ENCODE data around the gene C1QTNF5. TPM values are rescaled to one million over a fixed set of nuclear protein-coding genes. Genes with fewer than 3 reads are reported as not detected.

Gene C1QTNF5
- total RNA-seq, 1 donor from 2014 or later: not detected

- intact Hi-C loops (cut with micrococcal nuclease): no loop called here
- no peak overlapping the region for H3K4me3 Mint-ChIP-seq
Measured at GRCh38 chr11:119341222-119342022, 739 bp upstream of the C1QTNF5 start.

GRCh38 chr11:119339589-119340334 is 921 bp downstream of the C1QTNF5 start:
- Mint-ChIP-seq H3K4me1 (peaks cover 24% of the 10 kb centered on the region), H3K9me3 (no peaks in the 10 kb centered on the region), H3K36me3 (ENCODE audit: low read depth) (peaks cover 15% of the 10 kb centered on the region), H3K27me3 (peaks cover 41% of the 10 kb centered on the region), H3K4me3 (peak overlapping the region; percentile 65), H3K27ac (no peak overlapping the region)
- peak; percentile 87 for DNase-seq
- intact Hi-C loops (cut with micrococcal nuclease): loop anchor here (5.0 kb wide), 1 partner anchor 427 kb away; no protein-coding TSS in a partner anchor

More at GRCh38 chr11:119341222-119342022, 739 bp upstream of the C1QTNF5 start:
- DNase-seq: no peak
- Mint-ChIP-seq H3K9me3 (no peaks in the 10 kb centered on the region), H3K27me3 (peaks cover 46% of the 10 kb centered on the region), H3K4me1 (peaks cover 14% of the 10 kb centered on the region), H3K36me3 (ENCODE audit: low read depth) (peaks cover 11% of the 10 kb centered on the region), H3K27ac (no peak overlapping the region)

- Mint-ChIP-seq H3K27me3 (peaks cover 40% of the 10 kb centered on the region), H3K36me3 (ENCODE audit: low read depth) (peaks cover 17% of the 10 kb centered on the region), H3K4me3 (peak overlapping the region; percentile 65), H3K4me1 (peaks cover 26% of the 10 kb centered on the region), H3K27ac (no peak overlapping the region), H3K9me3 (no peaks in the 10 kb centered on the region)
- intact Hi-C loops (cut with micrococcal nuclease): loop anchor here (1.0 to 5.0 kb wide), 3 partner anchors 18 to 427 kb away; partner anchors contain the start of gene CBL
- DNase-seq: no peak
Measured at GRCh38 chr11:119338965-119339588, 1.6 kb downstream of the C1QTNF5 start.

GRCh38 chr11:119338318-119338890 is 2.3 kb downstream of the C1QTNF5 start:
- peak; percentile 92 for DNase-seq
- Mint-ChIP-seq H3K4me3 (peak overlapping the region; percentile 41), H3K4me1 (peaks cover 31% of the 10 kb centered on the region), H3K27me3 (peaks cover 37% of the 10 kb centered on the region), H3K9me3 (no peaks in the 10 kb centered on the region), H3K27ac (no peak overlapping the region), H3K36me3 (ENCODE audit: low read depth) (peaks cover 17% of the 10 kb centered on the region)
- intact Hi-C loops (cut with micrococcal nuclease): loop anchor here (1.0 to 5.0 kb wide), 3 partner anchors 17 to 426 kb away; partner anchors contain the start of gene CBL

- no peak for DNase-seq
- Mint-ChIP-seq H3K27me3 (peaks cover 30% of the 10 kb centered on the region), H3K36me3 (ENCODE audit: low read depth) (peaks cover 17% of the 10 kb centered on the region), H3K4me1 (peaks cover 34% of the 10 kb centered on the region), H3K9me3 (no peaks in the 10 kb centered on the region), H3K27ac (no peak overlapping the region), H3K4me3 (no peak overlapping the region)
- intact Hi-C loops (cut with micrococcal nuclease): loop anchor here (1.0 to 5.0 kb wide), 3 partner anchors 16 to 425 kb away; partner anchors contain the start of gene CBL
Measured at GRCh38 chr11:119337581-119338317, 2.9 kb downstream of the C1QTNF5 start.

GRCh38 chr11:119336744-119337469 is 3.8 kb downstream of the C1QTNF5 start:
- Mint-ChIP-seq H3K4me1 (peaks cover 35% of the 10 kb centered on the region), H3K9me3 (no peaks in the 10 kb centered on the region), H3K36me3 (ENCODE audit: low read depth) (peaks cover 17% of the 10 kb centered on the region), H3K27ac (no peak overlapping the region), H3K27me3 (peaks cover 24% of the 10 kb centered on the region), H3K4me3 (peak overlapping the region; percentile 74)
- DNase-seq: no peak
- intact Hi-C loops (cut with micrococcal nuclease): loop anchor here (5.0 kb wide), 1 partner anchor 425 kb away; no protein-coding TSS in a partner anchor

- peaks cover 17% of the 10 kb centered on the region for H3K27me3 Mint-ChIP-seq
- DNase-seq: no peak
- H3K27ac Mint-ChIP-seq: peak overlapping the region; percentile 62
- H3K36me3 Mint-ChIP-seq (ENCODE audit: low read depth): peaks cover 17% of the 10 kb centered on the region
- H3K9me3 Mint-ChIP-seq: no peaks in the 10 kb centered on the region
- H3K4me1 Mint-ChIP-seq: peaks cover 35% of the 10 kb centered on the region
- peak overlapping the region; percentile 95 for H3K4me3 Mint-ChIP-seq
- intact Hi-C loops (cut with micrococcal nuclease): loop anchor here (5.0 kb wide), 1 partner anchor 424 kb away; no protein-coding TSS in a partner anchor
Measured at GRCh38 chr11:119335655-119336543, 4.8 kb downstream of the C1QTNF5 start.

- H3K27me3 Mint-ChIP-seq: peaks cover 21% of the 10 kb centered on the region
- peak overlapping the region; percentile 95 for H3K4me3 Mint-ChIP-seq
- H3K4me1 Mint-ChIP-seq: peaks cover 35% of the 10 kb centered on the region
- intact Hi-C loops (cut with micrococcal nuclease): loop anchor here (5.0 kb wide), 1 partner anchor 423 kb away; no protein-coding TSS in a partner anchor
- H3K36me3 Mint-ChIP-seq (ENCODE audit: low read depth): peaks cover 17% of the 10 kb centered on the region
- peak overlapping the region; percentile 99 for H3K27ac Mint-ChIP-seq
- H3K9me3 Mint-ChIP-seq: no peaks in the 10 kb centered on the region
- DNase-seq: no peak
Measured at GRCh38 chr11:119335091-119335654, 5.5 kb downstream of the C1QTNF5 start.

GRCh38 chr11:119334174-119334930 is 6.3 kb downstream of the C1QTNF5 start, which contains the start of gene RNF26:
TSS of gene RNF26 (plus strand) at chr11:119334527. CDS start at chr11:119335123, 596 bp downstream.
- H3K27me3 Mint-ChIP-seq: peaks cover 23% of the 10 kb centered on the region
- no peaks in the 10 kb centered on the region for H3K9me3 Mint-ChIP-seq
- peaks cover 34% of the 10 kb centered on the region for H3K4me1 Mint-ChIP-seq
- H3K27ac Mint-ChIP-seq: peak within 1 kb of the TSS; percentile 99
- peaks cover 17% of the 10 kb centered on the region for H3K36me3 Mint-ChIP-seq (ENCODE audit: low read depth)
- H3K4me3 Mint-ChIP-seq: peak within 1 kb of the TSS; percentile 95
- DNase-seq: peak; percentile 99
- intact Hi-C loops (cut with micrococcal nuclease): loop anchor here (1.0 kb wide), 2 partner anchors 11 to 128 kb away; partner anchors contain the start of gene CBL

- peak overlapping the region; percentile 95 for H3K4me3 Mint-ChIP-seq
- H3K27ac Mint-ChIP-seq: peak overlapping the region; percentile 51
- H3K27me3 Mint-ChIP-seq: peaks cover 17% of the 10 kb centered on the region
- peaks cover 12% of the 10 kb centered on the region for H3K36me3 Mint-ChIP-seq (ENCODE audit: low read depth)
- intact Hi-C loops (cut with micrococcal nuclease): no loop called here
- H3K4me1 Mint-ChIP-seq: peaks cover 25% of the 10 kb centered on the region
- no peaks in the 10 kb centered on the region for H3K9me3 Mint-ChIP-seq
- no peak for DNase-seq
Measured at GRCh38 chr11:119332111-119332765, 8.4 kb downstream of the C1QTNF5 start.
